Suprapubic skin (tissue), 3 donors: ENCODE data around the gene ZNF598.

Experiments
- CTCF ChIP-seq, 2 donors: fragments of 200-600 bp in 1 of 2; fragments of 450-650 bp in 1 of 2; sonication (generic) in 1 of 2; IDR thresholded peaks; one replicate each; pipeline ENCODE4 v1.5.1; 2016 to 2019; ENCODE audit warnings: antibody characterized with exemption in 2 of 2, mild to moderate bottlenecking in 1 of 2, moderate library complexity in 1 of 2
- POLR2AphosphoS5 ChIP-seq, 3 donors: sonication (generic); formaldehyde crosslinking; IDR thresholded peaks; one replicate each; pipeline ENCODE4 v1.6.1; 2017; ENCODE audit warnings: antibody characterized with exemption in 3 of 3

GRCh38 chr16:1978476-1979120 is 31.0 kb downstream of the ZNF598 start:
- TF ChIP-seq CTCF (IDR thresholded peaks at IDR 0.05) (no peak), POLR2AphosphoS5 (IDR thresholded peaks at IDR 0.05) (no peak)
